GM19452 (cell line): ENCODE measurements around the gene BDNF.

Experiments
- ATAC-seq: cut with Tn5 transposase; IDR thresholded peaks from one replicate; pipeline ENCODE4 v1.9.1; 2021; ENCODE audit not compliant: unreplicated experiment

The BDNF gene

DNA sequence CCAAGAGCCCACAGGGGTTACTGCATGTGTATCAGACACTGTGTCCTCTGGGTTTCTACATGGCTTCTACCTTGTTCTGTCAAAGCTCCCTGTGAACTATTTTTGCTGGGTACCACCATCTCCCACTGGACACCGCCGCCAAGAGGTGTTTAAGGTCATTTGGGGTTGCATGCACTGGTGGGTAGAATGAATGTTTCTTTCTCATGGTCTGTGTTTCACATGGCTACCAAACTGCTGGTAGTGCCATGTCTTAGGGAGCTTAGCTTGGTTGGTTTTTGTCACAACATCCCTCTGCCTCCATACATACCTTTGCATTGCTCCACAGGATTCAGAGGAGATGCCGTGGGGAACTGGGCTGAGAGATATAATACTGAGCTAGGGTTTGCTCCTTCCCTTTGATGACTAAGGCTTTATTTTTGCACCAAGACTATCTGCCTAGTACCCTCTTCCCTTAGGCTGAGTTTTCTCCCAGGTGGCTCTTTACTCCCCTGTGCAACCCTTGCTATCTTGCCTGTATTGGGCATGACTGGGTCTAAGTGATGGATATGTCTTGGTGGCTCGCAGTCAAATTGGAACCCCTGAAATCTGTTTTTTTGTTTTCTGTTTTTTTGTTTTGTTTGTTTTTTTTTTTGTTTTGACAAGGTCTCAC is 73.2 kb downstream of the BDNF start:
- no peak for ATAC-seq

DNA sequence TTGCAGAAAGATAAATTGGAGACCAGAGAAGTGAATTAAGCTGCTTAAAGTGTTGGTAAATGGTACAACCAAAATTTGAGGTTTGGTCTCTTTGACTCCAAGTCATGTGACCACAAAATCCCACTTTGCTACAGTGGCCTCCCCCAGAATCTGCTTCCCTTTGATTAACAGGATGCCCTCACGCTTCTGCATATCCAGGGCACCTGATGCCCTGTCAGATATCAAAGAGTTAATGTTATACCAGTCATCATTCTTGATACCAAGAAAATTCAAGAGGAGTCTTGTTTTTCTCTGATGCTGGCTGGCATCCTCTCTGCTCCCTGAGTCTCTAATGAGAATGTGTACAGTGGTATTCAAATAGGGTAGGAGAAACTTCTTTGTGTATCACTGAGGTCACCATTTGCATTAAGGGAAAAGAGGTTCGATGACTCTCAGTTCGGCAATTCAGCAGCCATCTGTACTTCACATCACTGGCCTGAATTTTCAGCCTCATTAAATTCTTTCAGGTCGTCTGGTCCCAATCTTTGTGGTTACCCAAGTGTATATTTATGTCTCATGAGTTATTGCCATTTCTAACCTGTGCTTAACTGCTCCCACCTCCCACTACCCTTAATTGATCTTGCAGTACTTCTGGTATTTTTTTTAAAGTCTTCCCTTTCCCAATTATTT is 73.9 kb downstream of the BDNF start:
- no peak for ATAC-seq

DNA sequence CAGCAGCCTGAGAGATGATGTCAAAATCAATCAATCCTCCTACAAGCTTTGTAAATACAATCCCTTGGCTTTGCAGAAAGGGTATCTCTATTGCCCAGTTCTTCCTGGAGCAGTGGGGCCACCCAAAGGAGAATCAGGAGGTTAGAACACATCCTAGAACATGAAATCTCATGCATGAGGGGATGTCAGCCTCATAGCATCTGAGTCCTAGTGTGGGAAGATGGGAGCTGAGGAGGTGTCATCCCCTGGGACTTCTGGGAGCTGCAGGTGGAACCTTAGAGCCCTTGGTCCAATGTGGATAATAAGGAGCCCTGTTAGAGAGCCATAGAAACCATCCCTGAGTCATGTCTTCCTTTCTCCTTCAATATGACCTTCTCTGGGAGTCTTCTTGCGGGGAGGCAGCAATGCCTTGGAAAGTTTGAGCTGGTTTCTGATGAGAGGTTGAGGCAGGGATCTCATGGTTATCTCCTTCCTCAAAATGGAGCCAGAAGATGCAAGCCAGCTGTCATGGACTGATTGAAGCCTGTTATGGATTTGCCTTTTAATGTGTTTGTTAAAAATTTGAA is 74.8 kb downstream of the BDNF start:
- no peak for ATAC-seq

DNA sequence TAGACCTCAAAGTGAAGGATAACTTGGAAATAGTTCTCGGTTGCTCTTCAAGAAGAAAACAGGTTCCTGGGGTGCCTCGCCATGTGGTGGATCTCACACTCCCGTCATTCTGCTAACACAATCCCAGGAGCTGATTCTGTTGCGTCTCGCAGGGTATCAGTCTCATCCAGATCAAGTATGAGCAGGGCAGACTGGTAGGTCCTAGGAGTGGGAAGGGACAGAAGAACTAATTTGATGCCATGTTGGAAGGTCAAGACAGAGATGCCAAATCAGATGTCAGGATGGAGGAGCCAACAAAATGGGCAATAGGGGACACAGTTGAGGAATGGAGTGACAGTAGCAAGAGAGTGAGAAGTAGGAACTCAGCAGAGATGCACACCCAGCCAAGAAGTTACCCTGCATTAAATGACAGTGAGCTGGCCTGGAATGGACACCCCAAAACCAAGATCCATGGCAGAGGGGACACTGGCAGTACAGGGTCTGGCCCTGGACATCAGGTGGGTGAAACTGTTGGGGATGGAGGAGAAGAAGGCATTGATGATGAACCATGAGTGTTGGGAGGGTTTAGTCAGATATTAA is 76.2 kb downstream of the BDNF start:
- no peak for ATAC-seq

DNA sequence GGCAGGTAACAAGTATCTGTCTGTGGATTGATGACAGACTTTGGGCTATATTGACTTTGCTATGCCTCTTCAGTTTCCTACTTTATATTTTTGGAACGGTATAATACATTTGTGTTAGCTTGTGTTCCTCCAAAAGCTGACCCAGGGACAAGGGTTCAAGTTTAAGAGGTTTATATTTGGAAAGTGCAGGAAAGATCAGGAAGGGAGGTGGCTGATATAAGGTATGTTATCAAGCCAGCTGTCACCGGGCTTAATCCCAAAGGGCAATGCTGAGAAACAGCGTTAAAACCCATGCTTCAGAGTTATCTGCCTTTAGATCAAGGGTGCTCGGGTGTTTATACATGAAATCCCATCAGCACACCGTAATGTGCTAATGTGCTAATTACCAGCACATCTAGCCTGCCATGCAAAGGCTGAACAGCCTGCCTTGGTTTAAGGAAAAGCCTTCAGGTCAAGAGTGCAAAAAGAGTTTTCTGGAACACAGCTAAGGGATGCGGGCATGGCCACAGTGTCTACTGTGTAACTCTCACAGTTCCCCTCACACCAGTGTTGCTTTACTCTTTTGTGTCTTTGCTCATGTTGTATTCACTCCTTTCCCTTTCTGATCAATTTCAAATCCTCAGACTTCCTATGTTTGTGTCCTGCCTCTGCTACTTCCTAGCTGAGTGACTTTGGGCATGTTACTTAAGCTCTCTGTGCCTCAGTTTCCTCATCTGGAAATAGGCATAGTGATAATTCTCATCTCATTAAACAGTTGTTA is 77.5 kb downstream of the BDNF start:
- no peak for ATAC-seq

DNA sequence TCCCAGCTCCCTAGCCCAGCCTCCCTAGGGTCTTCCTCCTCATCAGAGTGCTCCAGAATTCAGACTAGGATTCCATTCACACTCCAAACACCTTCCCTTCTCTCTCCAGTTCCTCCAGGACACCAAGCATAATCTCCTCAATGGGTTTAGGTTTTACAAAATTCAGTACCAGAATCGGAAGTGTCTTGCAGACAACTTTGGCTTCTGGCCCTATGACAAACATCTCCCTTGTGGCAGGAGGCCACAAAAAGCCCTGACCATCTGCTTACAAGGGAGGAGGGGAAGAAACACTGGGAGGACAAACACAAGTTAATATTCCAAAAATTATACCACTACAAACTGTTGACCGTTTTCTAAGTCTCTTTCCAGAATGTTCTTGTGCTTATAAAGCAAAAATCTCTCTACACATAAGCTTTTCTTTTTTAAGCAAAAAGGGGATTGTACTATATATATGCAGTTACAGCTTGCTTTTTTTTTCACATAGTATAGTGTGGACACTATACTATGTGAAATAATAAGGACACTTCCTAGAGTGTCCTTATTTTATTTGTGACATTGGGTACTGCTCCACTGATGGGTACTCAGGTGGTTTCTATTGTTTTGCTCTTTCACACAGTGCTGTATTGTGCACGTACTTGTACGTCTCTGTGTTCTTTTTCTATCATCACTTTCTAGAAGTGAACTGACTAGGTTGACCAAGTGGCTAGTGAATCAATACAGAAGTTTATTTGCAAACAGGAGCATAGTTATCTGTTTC is 78.7 kb downstream of the BDNF start:
- ATAC-seq: no peak

DNA sequence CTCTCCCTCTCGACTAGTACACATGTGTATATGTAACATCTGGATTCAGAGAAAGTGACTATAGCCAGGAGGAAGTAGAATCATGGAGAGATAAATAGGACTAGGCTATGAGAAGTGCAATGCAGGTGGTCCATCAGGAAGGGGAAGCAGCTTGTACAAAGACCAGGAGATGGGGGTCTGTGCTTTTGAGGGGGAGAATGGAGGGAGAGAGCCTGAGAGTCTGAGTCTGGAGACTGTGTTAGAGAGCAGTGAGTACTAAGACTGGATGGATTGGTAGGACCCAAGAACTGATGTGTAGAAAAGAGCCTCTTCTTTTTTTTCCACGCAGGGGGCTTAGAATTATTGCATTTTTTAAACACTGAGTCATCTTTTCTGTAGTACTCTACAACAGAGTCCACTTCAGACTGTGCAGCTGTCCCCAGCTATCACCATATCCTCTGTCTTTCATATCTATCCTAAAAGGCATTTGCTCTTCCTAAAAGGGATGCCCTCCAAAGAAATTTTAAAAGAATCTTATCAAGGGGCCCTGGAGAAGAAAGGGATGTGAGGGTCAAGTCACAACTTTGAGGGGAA is 80.4 kb downstream of the BDNF start:
- no peak for ATAC-seq

DNA sequence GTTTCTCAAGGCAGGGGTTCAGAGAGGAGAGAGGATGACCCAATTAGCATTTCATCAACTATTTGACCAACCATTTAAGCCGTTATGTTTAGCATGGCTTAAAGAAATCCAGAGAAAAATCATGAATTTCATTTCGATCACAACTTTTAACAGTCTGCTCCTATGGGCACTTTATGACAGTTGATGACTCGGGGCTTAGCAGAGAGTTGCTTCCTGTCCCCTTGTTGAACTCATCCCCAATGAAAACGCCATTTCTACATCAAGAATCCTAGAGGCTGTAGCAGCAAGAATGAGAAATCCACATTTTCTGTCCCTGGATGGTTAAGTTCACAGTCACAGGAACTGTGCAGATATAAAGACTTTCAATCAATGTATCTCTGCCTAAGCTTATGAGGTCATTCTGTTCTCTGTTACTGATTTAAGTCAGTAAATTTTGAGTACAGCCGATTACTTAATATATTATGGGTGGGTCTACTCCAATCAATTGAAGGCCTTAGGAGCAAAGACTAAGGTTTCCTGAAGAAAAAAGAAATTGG is 81.1 kb downstream of the BDNF start:
- ATAC-seq: no peak

DNA sequence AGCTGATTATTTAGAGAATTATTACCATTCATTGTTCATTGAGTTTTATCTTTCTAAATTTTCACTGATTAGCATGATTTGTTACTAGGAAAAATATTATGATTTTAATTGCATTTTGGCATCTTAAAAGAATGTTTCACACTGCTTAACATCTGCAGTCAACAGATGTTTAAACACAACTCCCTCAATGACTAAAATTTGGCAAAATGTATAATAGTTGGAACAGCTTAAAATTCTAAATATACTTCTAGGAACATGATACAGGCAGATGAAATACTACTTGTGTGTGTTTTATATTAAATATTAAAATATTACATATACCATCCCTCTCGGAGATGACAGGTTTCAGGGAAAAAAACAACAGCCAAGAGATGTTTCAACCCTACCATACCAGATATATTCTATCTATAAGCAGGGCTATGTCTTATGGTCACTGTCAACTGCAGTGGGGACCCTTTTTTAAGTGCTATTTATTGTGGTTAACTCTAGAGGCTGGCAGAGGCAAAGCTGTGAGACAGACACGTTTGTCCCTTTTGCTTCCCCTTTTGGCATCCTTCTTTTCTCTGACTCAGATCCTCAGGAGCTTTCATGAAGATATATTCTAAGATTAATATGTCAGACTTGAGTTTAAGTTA is 81.9 kb downstream of the BDNF start:
- ATAC-seq: no peak

DNA sequence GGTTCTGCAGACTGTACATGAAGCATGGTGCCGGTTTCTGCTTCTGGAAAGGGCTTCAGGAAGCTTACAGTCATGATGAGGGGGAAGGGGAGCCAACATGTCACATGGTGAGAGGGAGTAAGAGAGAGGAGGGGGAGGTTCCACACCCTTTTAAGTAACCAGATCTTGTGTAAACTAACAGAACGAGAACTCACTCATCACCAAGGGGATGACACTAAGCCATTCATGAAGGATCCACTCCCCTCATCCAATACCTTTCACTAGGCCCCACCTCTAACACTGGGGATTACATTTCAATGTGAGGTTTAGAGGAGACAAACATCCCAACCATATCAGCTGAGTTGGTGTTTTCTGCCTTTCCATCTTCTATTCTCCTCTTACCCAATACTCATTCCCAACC is 83.5 kb downstream of the BDNF start:
- ATAC-seq: no peak

DNA sequence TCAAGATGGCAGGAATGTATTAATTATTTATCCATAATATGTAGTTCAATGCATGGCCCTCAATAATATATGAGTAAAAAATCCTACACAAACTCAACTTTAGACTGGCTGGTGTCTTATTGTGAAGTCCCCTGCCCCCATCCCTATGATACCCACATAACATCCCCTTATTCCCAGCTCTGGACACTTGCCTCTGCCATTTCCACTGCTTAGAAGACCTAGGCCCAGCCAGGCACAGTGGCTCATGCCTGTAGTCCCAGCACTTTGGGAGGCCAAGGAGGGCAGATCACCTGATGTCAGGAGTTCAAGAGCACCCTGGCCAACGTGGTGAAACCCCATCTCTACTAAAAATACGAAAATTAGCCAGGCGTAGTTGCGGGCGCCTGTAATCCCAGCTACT is 84.4 kb downstream of the BDNF start:
- no peak for ATAC-seq

DNA sequence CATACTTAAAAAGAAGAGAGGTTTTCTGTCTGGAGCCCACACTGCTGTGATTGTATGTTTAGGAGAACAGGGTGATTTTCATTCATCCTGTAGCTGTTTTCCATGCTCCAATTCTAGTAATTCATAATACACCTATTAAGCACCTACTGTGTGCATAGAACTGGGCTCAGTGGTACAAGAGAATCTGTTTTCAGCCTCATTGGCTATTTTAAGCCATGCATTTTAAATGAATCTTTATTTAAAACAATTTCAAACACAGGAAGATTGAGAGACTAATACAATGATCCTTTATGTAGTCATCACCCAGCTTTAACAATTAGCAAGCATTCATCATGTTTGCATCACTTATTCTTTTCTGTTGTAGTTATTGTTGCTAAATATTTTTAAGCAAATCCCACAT is 86.2 kb downstream of the BDNF start:
- ATAC-seq: no peak

DNA sequence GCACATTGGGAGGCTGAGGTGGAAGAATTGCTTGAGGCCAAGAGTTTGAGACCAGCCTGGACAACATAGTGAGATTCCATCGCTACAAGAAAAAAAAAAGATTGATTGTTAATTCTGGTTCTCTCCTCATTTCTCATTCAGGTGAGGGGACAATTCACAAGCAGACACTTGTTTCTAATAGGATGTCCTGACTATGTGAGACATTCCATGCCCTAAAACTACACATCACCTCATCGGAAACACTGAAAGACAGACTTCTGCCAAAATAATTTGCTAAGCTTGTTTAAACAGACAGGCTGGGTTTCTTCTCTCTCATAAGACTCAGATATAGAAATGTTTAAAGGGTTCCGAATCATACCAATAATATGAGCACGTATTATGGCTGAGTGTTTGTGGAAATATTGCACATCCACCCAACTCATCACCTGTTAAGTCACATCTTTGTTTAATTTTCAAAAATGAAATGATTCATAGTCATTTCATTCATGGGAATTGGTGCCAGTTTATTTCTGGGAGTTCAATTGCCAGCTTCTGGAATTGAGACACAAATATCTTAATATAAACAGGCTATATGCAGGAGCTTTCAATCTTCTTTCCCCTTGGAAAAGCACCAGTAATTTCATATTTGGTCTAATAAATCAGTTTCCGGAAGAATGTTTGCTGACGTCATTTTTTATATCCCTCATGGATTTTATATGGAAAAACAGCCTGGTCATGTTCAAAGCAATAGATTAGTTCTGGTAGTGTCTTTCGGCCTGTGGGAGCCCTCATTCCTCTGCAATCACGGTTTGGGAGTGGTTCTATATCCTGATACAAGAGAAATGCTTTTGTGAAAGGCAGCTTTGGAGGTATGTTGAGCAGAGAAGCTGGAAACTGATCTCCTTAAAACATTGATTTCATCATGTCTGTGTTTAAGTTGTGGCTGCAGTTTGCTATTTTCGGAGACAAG is 87.0 kb downstream of the BDNF start:
- no peak for ATAC-seq

DNA sequence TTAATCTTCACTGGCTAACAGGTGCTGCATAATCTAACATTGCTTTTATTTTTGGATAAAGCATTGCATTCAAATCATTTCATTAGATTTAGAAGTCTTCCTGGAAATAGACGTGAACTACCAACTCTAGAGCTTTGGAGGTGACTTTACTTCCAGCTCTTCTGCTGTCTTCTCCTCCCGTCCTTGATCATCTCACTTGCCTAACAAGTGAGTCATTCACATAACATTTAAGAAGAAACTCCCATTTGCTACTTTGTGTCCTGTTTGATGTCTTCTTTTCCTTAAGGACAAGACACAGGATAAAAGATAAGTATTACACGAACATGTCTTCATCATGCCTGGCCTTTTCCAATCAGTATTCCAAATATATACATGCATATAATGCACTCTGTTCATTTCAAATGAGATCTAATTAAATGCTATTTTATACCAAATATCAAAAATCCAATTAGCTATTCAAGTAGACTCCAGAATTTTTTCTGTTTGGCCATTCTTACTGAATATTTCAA is 88.3 kb downstream of the BDNF start:
- no peak for ATAC-seq

DNA sequence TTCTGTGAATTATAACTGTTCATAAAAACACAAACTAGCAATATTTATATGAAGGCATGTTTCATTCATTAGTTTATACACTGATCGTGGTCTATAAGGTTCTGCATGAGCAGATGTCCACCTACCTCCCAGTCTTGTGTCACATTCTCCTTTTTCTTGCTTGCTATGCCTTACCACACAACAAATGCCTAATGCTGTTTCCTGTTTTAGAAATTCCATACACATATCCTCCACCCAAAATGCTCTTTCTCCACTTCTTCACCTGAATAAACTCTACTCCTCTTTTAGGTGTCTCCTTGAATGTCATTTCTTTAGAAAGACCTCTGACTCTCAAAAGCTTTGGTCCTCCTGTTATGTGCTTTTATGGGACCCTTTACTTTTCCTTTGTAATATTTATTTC is 88.9 kb downstream of the BDNF start:
- no peak for ATAC-seq

DNA sequence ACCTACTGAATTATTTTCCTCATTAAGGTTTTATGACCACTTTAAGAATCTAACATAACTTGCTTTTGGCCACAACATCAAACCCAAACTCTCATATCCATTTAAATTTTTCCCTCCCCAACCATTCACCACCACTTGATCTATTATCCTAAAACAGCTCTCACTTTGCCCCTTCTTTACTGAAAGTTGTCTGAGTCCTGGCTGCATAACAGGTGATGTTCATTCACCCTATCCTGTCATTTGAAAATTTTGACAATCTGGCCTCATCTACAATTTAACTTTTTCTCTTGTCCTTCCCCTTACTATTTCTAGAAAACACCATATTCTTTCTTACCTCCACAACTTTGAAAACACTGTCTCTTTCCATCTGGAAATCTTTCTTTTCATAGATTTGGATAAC is 89.3 kb downstream of the BDNF start:
- no peak for ATAC-seq

DNA sequence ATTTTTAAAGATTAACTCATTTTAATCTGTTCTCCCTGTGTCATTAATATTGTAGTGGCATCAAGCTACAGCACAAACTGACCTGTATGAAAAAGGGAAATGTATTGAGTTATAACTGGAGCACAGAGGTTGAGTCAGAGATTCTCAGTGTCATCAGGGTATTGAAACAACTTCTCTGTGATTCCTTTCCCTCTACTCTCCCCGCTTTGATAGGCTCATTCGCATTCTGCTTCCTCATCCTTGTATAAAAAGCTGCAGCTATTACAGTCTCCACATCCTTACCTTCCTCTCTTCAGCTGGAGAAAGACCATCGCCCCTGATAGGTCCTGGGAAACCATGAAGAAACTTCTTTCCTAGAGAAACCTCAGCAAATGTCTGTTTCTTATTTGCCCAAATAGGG is 90.0 kb downstream of the BDNF start:
- ATAC-seq: no peak

DNA sequence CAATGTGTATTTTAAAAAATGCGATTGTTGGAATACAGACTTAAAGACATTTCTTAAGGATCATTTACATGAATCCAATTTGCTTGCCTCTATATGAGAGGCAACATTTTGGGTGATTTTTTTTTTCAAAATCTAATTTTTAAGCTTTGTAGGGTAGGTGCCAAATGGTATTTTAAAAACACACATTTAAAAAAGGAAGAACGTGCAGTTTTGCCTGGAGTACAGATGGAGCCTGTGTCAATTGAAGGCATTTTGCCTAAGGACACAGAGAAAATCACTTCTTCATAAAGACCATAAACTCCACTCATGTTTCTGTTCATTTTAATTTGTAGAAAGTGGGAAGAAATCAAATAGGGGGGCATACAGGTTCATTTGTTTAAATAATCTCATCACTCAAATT is 91.3 kb downstream of the BDNF start:
- ATAC-seq: no peak

DNA sequence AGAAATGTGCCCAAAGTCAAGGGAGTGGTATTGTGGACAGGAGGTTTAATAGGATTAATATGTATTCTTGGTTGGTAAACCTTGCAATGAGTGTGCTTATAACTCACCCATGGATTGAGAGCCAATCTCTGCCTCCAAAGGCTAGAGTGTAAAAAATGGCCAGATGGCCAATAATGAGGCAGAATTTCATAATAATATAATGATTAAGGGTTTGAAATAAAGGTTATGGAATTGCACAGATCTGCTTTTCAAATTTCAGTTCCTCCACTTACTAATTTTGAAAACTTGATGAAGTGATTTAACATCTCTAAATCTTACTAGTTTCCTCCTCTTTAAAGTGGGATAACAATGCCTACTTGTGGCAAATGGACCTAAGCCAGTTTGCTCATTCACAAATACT is 94.8 kb downstream of the BDNF start:
- ATAC-seq: no peak
